Endothelial cell (in vitro differentiated cells): ENCODE measurements around the gene GPM6B. TPM values are rescaled to one million over a fixed set of nuclear protein-coding genes. Genes with fewer than 3 reads are reported as not detected.

Experiments used
- DNase-seq: peaks from one replicate; pipeline ENCODE4 v3.0.0; 2021; ENCODE audit warnings: low spot score
- H3K27ac Mint-ChIP-seq: one replicate; pipeline ENCODE4 v1.8.0; 2021; ENCODE audit warnings: mixed read lengths, inconsistent platforms; ENCODE audit not compliant: unreplicated experiment
- H3K27me3 Mint-ChIP-seq: one replicate; pipeline ENCODE4 v1.8.0; 2021; ENCODE audit warnings: mild to moderate bottlenecking, moderate library complexity, mixed read lengths, inconsistent platforms; ENCODE audit not compliant: unreplicated experiment
- H3K36me3 Mint-ChIP-seq: one replicate; pipeline ENCODE4 v1.8.0; 2021; ENCODE audit warnings: mild to moderate bottlenecking, low read depth, mixed read lengths, inconsistent platforms; ENCODE audit not compliant: unreplicated experiment
- H3K4me1 Mint-ChIP-seq: one replicate; pipeline ENCODE4 v1.8.0; 2021; ENCODE audit warnings: mild to moderate bottlenecking, mixed read lengths, inconsistent platforms; ENCODE audit not compliant: unreplicated experiment
- H3K4me3 Mint-ChIP-seq: one replicate; pipeline ENCODE4 v1.8.0; 2021; ENCODE audit warnings: mild to moderate bottlenecking, mixed read lengths, inconsistent platforms; ENCODE audit not compliant: unreplicated experiment
- H3K9me3 Mint-ChIP-seq: one replicate; pipeline ENCODE4 v1.8.0; 2021; ENCODE audit warnings: mixed read lengths, inconsistent platforms; ENCODE audit not compliant: unreplicated experiment
- total RNA-seq: library from RNA; stranded (reverse); fragmentation: NEBNext Ultra II Directional; extraction: Animal tissue kit (Norgen Biotek cat#: 25700); gene quantifications from one replicate; pipeline ENCODE4 v1.2.1, GENCODE V29; 2021; ENCODE audit not compliant: unreplicated experiment
- TF ChIP-seq, protein P1 (sequence below): fragments of 200-600 bp; sonication (generic); IDR thresholded peaks from one replicate; pipeline ENCODE4 v1.5.0; 2021; ENCODE audit warnings: antibody characterized with exemption; ENCODE audit not compliant: unreplicated experiment

The GPM6B gene
- total RNA-seq, 1 donor from 2014 or later, result 18.8 TPM

DNA sequence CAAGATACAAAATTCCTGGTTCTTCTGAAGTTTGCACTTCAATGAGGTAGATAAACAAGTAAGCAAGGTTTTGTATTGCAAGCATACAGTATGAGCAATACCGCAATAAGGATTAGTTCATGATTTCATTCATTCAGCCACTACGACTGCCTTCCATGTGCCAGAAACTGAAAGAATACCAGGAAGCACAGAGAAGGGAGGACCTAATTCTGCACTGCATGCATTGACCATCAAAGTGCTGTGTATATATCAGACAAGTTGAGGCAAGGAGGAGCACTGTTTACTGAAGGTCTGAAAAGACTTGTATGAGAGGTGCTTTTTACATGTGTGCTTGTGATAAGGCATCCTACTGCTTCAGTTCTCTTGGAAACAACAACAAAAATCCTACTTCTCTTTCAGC, 40.9 kb upstream of the GPM6B start:
- Mint-ChIP-seq H3K27me3 (no peaks in the 10 kb centered on the region), H3K4me3 (no peak overlapping the region), H3K36me3 (no peaks in the 10 kb centered on the region), H3K27ac (no peak overlapping the region), H3K9me3 (no peaks in the 10 kb centered on the region), H3K4me1 (no peaks in the 10 kb centered on the region)
- no peak for DNase-seq
- TF ChIP-seq, protein P1, sequence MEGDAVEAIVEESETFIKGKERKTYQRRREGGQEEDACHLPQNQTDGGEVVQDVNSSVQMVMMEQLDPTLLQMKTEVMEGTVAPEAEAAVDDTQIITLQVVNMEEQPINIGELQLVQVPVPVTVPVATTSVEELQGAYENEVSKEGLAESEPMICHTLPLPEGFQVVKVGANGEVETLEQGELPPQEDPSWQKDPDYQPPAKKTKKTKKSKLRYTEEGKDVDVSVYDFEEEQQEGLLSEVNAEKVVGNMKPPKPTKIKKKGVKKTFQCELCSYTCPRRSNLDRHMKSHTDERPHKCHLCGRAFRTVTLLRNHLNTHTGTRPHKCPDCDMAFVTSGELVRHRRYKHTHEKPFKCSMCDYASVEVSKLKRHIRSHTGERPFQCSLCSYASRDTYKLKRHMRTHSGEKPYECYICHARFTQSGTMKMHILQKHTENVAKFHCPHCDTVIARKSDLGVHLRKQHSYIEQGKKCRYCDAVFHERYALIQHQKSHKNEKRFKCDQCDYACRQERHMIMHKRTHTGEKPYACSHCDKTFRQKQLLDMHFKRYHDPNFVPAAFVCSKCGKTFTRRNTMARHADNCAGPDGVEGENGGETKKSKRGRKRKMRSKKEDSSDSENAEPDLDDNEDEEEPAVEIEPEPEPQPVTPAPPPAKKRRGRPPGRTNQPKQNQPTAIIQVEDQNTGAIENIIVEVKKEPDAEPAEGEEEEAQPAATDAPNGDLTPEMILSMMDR, result no peak

DNA sequence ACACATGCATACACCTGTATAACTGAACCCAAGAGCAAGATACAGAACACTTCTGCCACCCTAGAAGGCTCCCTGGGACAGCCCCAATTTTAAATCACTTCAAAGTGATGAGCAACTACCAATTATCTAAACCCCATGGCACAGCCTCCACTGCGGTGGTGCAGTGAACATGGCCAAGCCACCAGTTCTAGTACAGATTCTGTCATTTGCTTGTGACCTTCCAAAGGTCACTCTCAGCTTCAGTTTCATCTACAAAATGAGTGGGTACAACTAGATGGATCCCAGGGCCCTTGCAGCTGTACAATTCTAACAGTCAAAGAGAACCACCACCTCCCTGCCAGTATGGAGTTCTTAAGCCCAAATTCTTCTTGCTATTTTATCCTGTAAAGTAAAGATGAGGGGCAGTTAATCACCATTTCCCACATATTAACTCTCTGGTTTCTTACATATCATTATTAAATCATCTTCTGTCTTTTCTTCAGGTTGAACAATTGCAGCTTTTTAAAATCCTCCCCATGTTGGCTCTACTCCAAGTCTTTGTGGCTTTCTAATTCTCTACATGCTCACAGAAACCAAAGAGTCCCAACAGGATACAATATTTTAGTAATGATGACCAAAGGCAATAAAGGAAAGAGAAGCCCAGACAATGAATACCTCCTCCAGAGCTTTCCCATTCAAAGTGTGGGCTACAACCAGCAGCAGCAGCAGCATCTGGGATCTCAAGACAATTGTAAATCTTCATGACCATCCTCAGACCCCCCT, 39.0 kb upstream of the GPM6B start:
- TF ChIP-seq, protein P1, result no peak
- Mint-ChIP-seq H3K36me3 (no peaks in the 10 kb centered on the region), H3K27ac (no peak overlapping the region), H3K27me3 (no peaks in the 10 kb centered on the region), H3K4me1 (no peaks in the 10 kb centered on the region), H3K9me3 (no peaks in the 10 kb centered on the region), H3K4me3 (no peak overlapping the region)
- DNase-seq, result no peak

DNA sequence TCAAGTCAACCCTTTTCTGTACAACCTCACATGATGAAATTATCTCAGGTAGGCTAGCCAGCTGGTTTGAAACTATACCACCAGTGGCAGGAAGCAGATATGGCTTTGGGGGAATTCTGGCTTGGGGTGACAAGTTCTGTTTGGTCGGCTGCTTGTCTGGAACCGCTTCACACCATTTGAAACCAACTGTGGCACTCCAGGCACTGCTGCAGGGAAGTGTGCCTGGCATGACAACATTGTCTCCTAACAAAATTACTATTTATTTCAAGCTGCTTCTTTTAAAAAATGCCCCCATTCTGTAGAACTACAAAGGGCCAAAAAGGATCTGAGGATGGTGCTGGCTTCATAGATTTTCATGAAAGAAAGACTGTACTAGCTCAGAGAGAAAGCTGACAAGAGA, 37.1 kb upstream of the GPM6B start:
- DNase-seq, result no peak
- no peak overlapping the region for H3K4me3 Mint-ChIP-seq
- no peaks in the 10 kb centered on the region for H3K4me1 Mint-ChIP-seq
- TF ChIP-seq, protein P1, result no peak
- H3K27me3 Mint-ChIP-seq, result no peaks in the 10 kb centered on the region
- no peaks in the 10 kb centered on the region for H3K36me3 Mint-ChIP-seq
- no peaks in the 10 kb centered on the region for H3K9me3 Mint-ChIP-seq
- no peak overlapping the region for H3K27ac Mint-ChIP-seq

DNA sequence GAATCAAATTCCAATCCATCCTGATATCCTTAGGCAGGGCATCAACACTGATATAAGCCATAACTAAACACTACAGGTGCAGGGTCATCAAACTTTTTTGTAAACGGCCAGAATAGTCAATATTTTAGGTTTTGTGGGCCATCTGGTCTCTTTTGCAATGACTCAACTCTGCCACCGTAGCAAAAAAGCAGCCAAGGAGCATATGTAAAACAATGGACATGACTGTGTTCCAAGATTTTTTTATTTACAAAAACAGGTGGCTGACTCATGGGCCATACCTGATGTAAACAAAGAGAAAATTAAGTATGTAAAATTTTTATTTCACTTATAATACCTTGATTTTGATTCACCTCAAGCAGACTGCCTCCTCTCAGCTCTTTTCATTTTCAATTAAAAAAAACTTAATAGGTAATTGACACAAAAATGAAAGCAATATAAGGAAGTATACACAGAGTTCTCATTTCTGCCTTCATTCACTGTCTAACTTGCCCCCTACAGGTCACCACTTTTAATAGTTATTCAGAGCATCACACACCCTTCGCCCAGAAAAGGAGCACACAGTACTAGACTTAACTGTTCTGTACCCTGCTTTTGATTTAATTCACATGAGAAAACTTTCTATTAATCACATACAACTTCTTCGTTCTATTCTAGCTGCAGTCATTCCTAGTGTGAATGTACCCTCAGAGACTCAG, 35.3 kb upstream of the GPM6B start:
- no peak overlapping the region for H3K27ac Mint-ChIP-seq

More for the DNA sequence above, 35.3 kb upstream of the GPM6B start:
- DNase-seq, result no peak
- Mint-ChIP-seq H3K27me3 (no peaks in the 10 kb centered on the region), H3K9me3 (no peaks in the 10 kb centered on the region), H3K36me3 (no peaks in the 10 kb centered on the region), H3K4me1 (no peaks in the 10 kb centered on the region), H3K4me3 (no peak overlapping the region)
- TF ChIP-seq, protein P1, result no peak
